Effector CD8-positive, alpha-beta T cell (primary cell): Measurements from ENCODE around the gene DSTN.

Experiments used
- DNase-seq: peaks from one replicate; lab custom pipeline; 2025; lab: John Stamatoyannopoulos, UW
- total RNA-seq, 4 experiments: gene quantifications; one replicate each; lab custom pipeline; 2026; lab: John Stamatoyannopoulos, UW

Gene DSTN
- total RNA-seq: 33.2 to 40.8 (median 36.7) reads per million in 4 experiments

GRCh38 chr20:17569616-17570346 lies at the start of gene DSTN:
TSS of gene DSTN (plus strand) at chr20:17570075. CDS start at chr20:17570209, 134 bp downstream.
- DNase-seq: peak; percentile 75

GRCh38 chr20:17520583-17520982 lies 49.3 kb upstream of the DSTN start:
- DNase-seq: no peak

- DNase-seq: no peak
Observed at GRCh38 chr20:17522528-17522927, 47.3 kb upstream of the DSTN start.

GRCh38 chr20:17523326-17523725 lies 46.5 kb upstream of the DSTN start:
- no peak for DNase-seq

- DNase-seq: no peak
Observed at GRCh38 chr20:17524560-17524959, 45.3 kb upstream of the DSTN start.

GRCh38 chr20:17525132-17525531 lies 44.7 kb upstream of the DSTN start:
- no peak for DNase-seq

GRCh38 chr20:17525650-17526049 lies 44.2 kb upstream of the DSTN start:
- DNase-seq: no peak

GRCh38 chr20:17529586-17529985 lies 40.3 kb upstream of the DSTN start:
- DNase-seq: no peak

GRCh38 chr20:17530153-17530552 lies 39.7 kb upstream of the DSTN start:
- no peak for DNase-seq

GRCh38 chr20:17530716-17531664 lies 38.9 kb upstream of the DSTN start, which contains the start of gene BFSP1:
TSS of gene BFSP1 (minus strand) at chr20:17531379. CDS start at chr20:17531329, 50 bp downstream.
- no peak for DNase-seq

GRCh38 chr20:17531665-17532025 lies 38.2 kb upstream of the DSTN start:
- DNase-seq: no peak

GRCh38 chr20:17533396-17533795 lies 36.5 kb upstream of the DSTN start:
- DNase-seq: no peak

GRCh38 chr20:17534077-17534476 lies 35.8 kb upstream of the DSTN start:
- DNase-seq: no peak

GRCh38 chr20:17536944-17537444 lies 32.9 kb upstream of the DSTN start:
- peak; percentile 36 for DNase-seq

- no peak for DNase-seq
Observed at GRCh38 chr20:17537959-17538358, 31.9 kb upstream of the DSTN start.

GRCh38 chr20:17538517-17539170 lies 31.2 kb upstream of the DSTN start:
- DNase-seq: no peak

- no peak for DNase-seq
Observed at GRCh38 chr20:17541596-17541995, 28.3 kb upstream of the DSTN start.

GRCh38 chr20:17541996-17542395 lies 27.9 kb upstream of the DSTN start:
- DNase-seq: no peak

- no peak for DNase-seq
Observed at GRCh38 chr20:17542481-17542880, 27.4 kb upstream of the DSTN start.

- DNase-seq: no peak
Observed at GRCh38 chr20:17542993-17543412, 26.9 kb upstream of the DSTN start.

- DNase-seq: no peak
Observed at GRCh38 chr20:17543531-17544131, 26.2 kb upstream of the DSTN start.

- no peak for DNase-seq
Observed at GRCh38 chr20:17545127-17545526, 24.7 kb upstream of the DSTN start.
